Transverse colon (tissue), 4 donors: ENCODE results near the gene SRL. TPM values are rescaled to one million over a fixed set of nuclear protein-coding genes. Genes with fewer than 3 reads are reported as not detected.

Experiments
- DNase-seq: peaks from one replicate; pipeline ENCODE4 v3.0.0-alpha.2; 2019
- H3K27ac ChIP-seq, 4 donors: fragments of 200-600 bp; sonication (generic); 2 replicates each; pipeline ENCODE4 v1.5.1; 2016 to 2018; ENCODE audit warnings: inconsistent platforms in 4 of 4
- H3K27me3 ChIP-seq: fragments of 200-600 bp; sonication (generic); 2 replicates; pipeline ENCODE4 v1.5.1; 2017; ENCODE audit warnings: inconsistent platforms
- H3K36me3 ChIP-seq, 4 donors: fragments of 200-600 bp; sonication (generic); 2 replicates each; pipeline ENCODE4 v1.5.1; 2017 to 2019; ENCODE audit warnings: inconsistent platforms in 4 of 4
- H3K4me1 ChIP-seq, 4 donors: fragments of 200-600 bp; sonication (generic); 2 replicates each; pipeline ENCODE4 v1.5.1; 2017 to 2020; ENCODE audit warnings: inconsistent platforms in 4 of 4
- H3K4me3 ChIP-seq, 4 donors: fragments of 200-600 bp; sonication (generic); 1 replicate in 1 of 4; 2 replicates in 3 of 4; pipeline versions ENCODE4 v1.5.1 to v1.6.1; 2017 to 2019; ENCODE audit warnings: inconsistent platforms in 4 of 4
- H3K9me3 ChIP-seq, 2 donors: fragments of 200-600 bp; sonication (generic); 2 replicates each; pipeline ENCODE4 v1.5.1; 2017 to 2019; ENCODE audit warnings: inconsistent platforms in 2 of 2
- EP300 ChIP-seq: sonication (generic); formaldehyde crosslinking; IDR thresholded peaks from one replicate; pipeline ENCODE4 v1.6.1; 2017; ENCODE audit warnings: antibody characterized with exemption, low read depth
- POLR2A ChIP-seq: fragments of 450-650 bp; IDR thresholded peaks from one replicate; pipeline ENCODE4 v1.6.1; 2016; ENCODE audit warnings: antibody characterized with exemption, mild to moderate bottlenecking, moderate library complexity
- POLR2AphosphoS5 ChIP-seq, 3 donors: sonication (generic); formaldehyde crosslinking; IDR thresholded peaks; one replicate each; pipeline ENCODE4 v1.6.1; 2016; ENCODE audit warnings: antibody characterized with exemption in 3 of 3
- WGBS, 2 donors: methylation state at CpG; one replicate each; pipeline ENCODE4 v1.1.5; 2018; ENCODE audit warnings: low coverage in 1 of 2; 5-methylcytosine and 5-hydroxymethylcytosine counted together
- in situ Hi-C, 4 donors: fragments of 200-750 bp; cut with MboI; loops; one replicate each; pipeline versions ENCODE4 v1.15.0 to v1.15.1; 2017; ENCODE audit warnings: low sequenced_read_pairs in 3 of 4, low pct_ligation_motif_present in 1 of 4, low pct_unique_long_range_greater_than_20kb in 1 of 4
- intact Hi-C: fragments of 100-400 bp; cut with DNase I; formaldehyde crosslinking; loops from one replicate; pipeline ENCODE4 v1.15.1; 2023; ENCODE audit warnings: low total_unique reads
- total RNA-seq, 4 donors: library from RNA; depleted of rRNA; stranded (reverse); fragments of >200 nt; gene quantifications; one replicate each; pipeline ENCODE4 v1.1.0, GENCODE V29; 2016
- TF ChIP-seq, protein P1 (sequence below), 5 experiments: fragments of 200-600 bp in 3 of 5; fragments of 450-650 bp in 2 of 5; sonication (generic) in 3 of 5; IDR thresholded peaks; 1 replicate in 2 of 5; 2 replicates in 3 of 5; pipeline ENCODE4 v1.5.1; 2016 to 2017; ENCODE audit warnings: antibody characterized with exemption in 5 of 5, inconsistent platforms in 3 of 5, mild to moderate bottlenecking in 2 of 5, moderate library complexity in 1 of 5

SRL gene
- total RNA-seq, 4 donors from 2014 or later = 0.32 to 0.68 TPM; not detected in 2

DNA sequence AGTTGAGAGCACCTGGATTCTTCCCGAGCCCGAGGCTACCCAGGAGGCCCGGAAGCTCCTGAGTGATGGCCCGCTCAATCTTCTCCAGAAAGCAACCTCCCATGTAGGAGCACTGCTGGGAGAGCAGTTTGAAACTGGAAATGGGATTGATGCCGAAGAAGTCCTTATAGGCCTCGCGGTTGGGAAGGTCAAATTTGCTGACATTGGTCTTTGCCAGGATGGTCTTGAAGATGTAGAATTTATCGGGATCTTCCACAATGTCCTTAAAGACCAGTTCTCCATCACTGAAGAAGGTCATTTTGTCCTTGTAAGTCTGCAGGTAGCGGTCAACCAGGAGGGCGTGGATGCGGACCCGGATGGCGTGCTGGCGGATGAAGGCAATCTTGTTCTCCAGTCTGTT is 49.7 kb downstream of the SRL start:
- Histone ChIP-seq H3K27ac (no peak overlapping the region), H3K9me3 (no peaks in the 10 kb centered on the region), H3K27me3 (peaks cover 6% of the 10 kb centered on the region), H3K36me3 (no peaks in the 10 kb centered on the region), H3K4me3 (no peak overlapping the region), H3K4me1 (no peaks in the 10 kb centered on the region)
- no peak for DNase-seq
- 94% methylated on average over 14 of the region's 14 CpGs; no CpG with 5 or more reads in 1 of the 2 donors for WGBS, 2 donors
- no peak for TF ChIP-seq EP300
- TF ChIP-seq POLR2A = no peak
- TF ChIP-seq, protein P1, sequence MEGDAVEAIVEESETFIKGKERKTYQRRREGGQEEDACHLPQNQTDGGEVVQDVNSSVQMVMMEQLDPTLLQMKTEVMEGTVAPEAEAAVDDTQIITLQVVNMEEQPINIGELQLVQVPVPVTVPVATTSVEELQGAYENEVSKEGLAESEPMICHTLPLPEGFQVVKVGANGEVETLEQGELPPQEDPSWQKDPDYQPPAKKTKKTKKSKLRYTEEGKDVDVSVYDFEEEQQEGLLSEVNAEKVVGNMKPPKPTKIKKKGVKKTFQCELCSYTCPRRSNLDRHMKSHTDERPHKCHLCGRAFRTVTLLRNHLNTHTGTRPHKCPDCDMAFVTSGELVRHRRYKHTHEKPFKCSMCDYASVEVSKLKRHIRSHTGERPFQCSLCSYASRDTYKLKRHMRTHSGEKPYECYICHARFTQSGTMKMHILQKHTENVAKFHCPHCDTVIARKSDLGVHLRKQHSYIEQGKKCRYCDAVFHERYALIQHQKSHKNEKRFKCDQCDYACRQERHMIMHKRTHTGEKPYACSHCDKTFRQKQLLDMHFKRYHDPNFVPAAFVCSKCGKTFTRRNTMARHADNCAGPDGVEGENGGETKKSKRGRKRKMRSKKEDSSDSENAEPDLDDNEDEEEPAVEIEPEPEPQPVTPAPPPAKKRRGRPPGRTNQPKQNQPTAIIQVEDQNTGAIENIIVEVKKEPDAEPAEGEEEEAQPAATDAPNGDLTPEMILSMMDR (IDR thresholded peaks at IDR 0.05) = no peak
- no peak for TF ChIP-seq POLR2AphosphoS5 (IDR thresholded peaks at IDR 0.05)
- in situ Hi-C loops (loop anchor here in 1 of 4 donors (25.0 kb wide), 1 partner anchor 145 kb away; no protein-coding TSS in a partner anchor), intact Hi-C loops (no loop called here)

DNA sequence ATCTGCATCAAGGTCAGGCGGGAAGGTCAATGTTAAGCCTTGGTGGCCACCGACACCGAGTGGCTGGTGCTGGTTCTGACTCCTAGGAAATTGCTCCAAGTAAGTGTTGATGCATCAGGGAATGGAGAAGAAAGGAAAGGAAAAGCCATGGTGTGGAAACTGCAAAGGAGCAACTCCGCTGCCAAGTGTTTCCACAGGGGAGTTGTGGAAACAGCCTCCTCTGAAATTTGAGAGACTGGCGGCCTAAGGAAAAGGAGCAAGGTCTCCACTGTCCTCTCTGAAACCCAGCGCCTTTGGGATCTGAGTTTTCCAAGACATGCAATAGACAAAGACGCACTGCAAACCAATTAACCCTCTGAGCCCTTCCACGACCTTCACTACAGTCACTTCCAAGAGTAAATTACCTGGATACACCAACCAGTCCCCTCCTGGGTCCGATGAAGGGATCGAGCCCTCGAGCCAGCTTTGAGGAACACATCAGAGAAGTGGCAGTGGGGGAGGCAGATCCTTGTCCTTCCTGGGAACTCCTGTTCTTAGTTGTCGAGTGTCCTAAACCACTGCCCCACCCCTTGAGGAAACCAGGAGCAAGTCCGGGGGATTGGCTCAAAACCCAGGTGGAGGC is 51.1 kb downstream of the SRL start:
- Histone ChIP-seq H3K27me3 (peaks cover 6% of the 10 kb centered on the region), H3K4me1 (no peaks in the 10 kb centered on the region), H3K27ac (no peak overlapping the region), H3K36me3 (no peaks in the 10 kb centered on the region), H3K9me3 (no peaks in the 10 kb centered on the region), H3K4me3 (no peak overlapping the region)
- TF ChIP-seq, protein P1 (IDR thresholded peaks at IDR 0.05) = no peak
- no peak for TF ChIP-seq POLR2A
- TF ChIP-seq POLR2AphosphoS5 (IDR thresholded peaks at IDR 0.05) = no peak
- no peak for TF ChIP-seq EP300
- in situ Hi-C loops = loop anchor here in 1 of 4 donors (25.0 kb wide), 1 partner anchor 146 kb away; no protein-coding TSS in a partner anchor
- intact Hi-C loops = no loop called here
- no peak for DNase-seq
- whole genome bisulfite sequencing, 2 donors = 87 to 100% methylated on average over 1 to 13 of the region's 13 CpGs

DNA sequence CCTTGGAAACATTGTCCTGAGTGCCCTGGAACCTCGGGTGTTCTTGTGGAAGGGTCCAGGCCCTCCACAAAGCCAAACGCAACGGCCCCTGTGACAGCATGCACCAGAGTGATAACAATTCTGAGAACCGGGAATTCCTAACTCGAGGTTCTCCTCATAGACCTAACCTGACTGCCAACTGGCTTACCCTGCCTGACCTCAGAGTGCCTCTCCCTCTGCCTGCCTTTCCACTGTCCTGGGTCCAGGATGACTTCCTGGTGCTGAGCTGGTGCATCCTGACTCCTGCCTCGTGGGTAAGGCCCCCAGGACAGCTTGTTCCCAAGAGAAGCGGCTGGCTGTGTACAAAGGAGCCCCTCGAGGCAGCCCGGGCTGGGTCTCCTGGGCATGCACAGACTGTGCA is 51.8 kb downstream of the SRL start:
- no peak overlapping the region for H3K27ac ChIP-seq
- no peaks in the 10 kb centered on the region for H3K9me3 ChIP-seq
- H3K4me3 ChIP-seq = no peak overlapping the region
- intact Hi-C loops = no loop called here
- H3K27me3 ChIP-seq = peaks cover 6% of the 10 kb centered on the region
- in situ Hi-C loops = loop anchor here in 1 of 4 donors (25.0 kb wide), 1 partner anchor 147 kb away; no protein-coding TSS in a partner anchor
- 77% methylated on average over 9 of the region's 9 CpGs; no CpG with 5 or more reads in 1 of the 2 donors for WGBS, 2 donors
- TF ChIP-seq EP300 (no peak), POLR2AphosphoS5 (IDR thresholded peaks at IDR 0.05) (no peak), POLR2A (no peak)
- TF ChIP-seq, protein P1 (IDR thresholded peaks at IDR 0.05) = no peak
- no peaks in the 10 kb centered on the region for H3K36me3 ChIP-seq
- no peaks in the 10 kb centered on the region for H3K4me1 ChIP-seq
- DNase-seq = no peak

DNA sequence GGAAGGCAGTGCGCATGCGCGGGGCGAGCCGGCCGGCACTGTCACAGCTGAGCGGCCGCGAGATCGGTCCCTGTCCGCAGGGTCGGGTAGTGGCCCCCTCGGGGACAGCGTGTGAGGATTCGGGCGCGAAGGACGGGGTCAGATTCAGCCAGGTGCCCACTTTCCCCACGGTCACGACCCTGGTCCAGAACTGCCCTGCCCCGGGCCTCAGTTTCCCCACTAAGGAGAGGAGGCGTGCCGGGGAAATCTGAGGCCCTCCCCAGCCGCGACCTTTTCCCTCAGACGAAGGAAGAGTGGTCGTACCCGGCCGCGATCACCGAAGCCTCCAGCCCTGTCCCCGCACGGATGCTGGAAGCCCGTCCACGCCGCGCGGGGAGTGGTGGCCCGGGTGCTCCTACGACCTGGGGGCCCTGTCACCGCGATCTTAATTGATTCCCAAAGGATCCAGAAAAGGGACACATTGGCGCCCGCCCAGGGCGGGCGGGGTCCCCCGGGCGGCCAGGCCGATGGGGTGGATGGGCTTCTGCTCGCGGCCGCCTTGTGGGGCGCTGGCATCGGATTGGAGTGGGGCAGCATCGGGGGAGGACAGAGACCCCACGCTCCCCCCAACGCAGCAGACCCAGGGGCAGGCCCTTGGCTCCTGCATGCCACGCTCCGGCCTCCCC is 57.7 kb downstream of the SRL start:
- Histone ChIP-seq H3K36me3 (no peaks in the 10 kb centered on the region), H3K9me3 (no peaks in the 10 kb centered on the region), H3K4me3 (peak overlapping the region; percentile 42 to 86 (median 76)), H3K4me1 (peaks cover 4 to 10% (median 5%) of the 10 kb centered on the region in 4 donors), H3K27ac (peak overlapping the region; percentile 94 to 98 (median 97)), H3K27me3 (peaks cover 6% of the 10 kb centered on the region)
- DNase-seq = no peak
- WGBS, 2 donors = 26% methylated on average over 31 of the region's 59 CpGs; no CpG with 5 or more reads in 1 of the 2 donors
- intact Hi-C loops = no loop called here
- in situ Hi-C loops = loop anchor here in 1 of 4 donors (25.0 kb wide), 1 partner anchor 153 kb away; no protein-coding TSS in a partner anchor
- TF ChIP-seq, protein P1 (IDR thresholded peaks at IDR 0.05) = no peak
- TF ChIP-seq POLR2AphosphoS5 (IDR thresholded peaks at IDR 0.05) (no peak), POLR2A (no peak), EP300 (no peak)
